Measurements from ENCODE around the gene BGN. TPM values are rescaled to one million over a fixed set of nuclear protein-coding genes. Genes with fewer than 3 reads are reported as not detected.

Gene BGN
- polyA plus RNA-seq, 3 donors: not detected

GRCh38 chrX:153481043-153481442, 13.7 kb upstream of the BGN start:
- H3K36me3 ChIP-seq (replicated peaks in 1 of 2; ENCODE audit: control insufficient read depth in 1 of 2, insufficient read depth in 2 of 2, low read length in 2 of 2): no peaks in the 10 kb centered on the region
- no peak overlapping the region for H2AFZ ChIP-seq (ENCODE audit: insufficient read depth, low read depth, low read length, poor library complexity, severe bottlenecking)
- H3K9me3 ChIP-seq (replicated peaks in 1 of 2; ENCODE audit: control insufficient read depth in 1 of 2, insufficient read depth in 1 of 2, low read length in 2 of 2): no peaks in the 10 kb centered on the region
- H3K27ac Mint-ChIP-seq: no peak overlapping the region
- H3K27me3 ChIP-seq (ENCODE audit: control insufficient read depth in 2 of 2, insufficient read depth in 2 of 2, low read length in 2 of 2): no peaks in the 10 kb centered on the region
- WGBS (ENCODE audit: insufficient coverage): 92% methylated on average over 4 of the region's 13 CpGs
- no peaks in the 10 kb centered on the region for H3K4me1 Mint-ChIP-seq
- H3K27me3 Mint-ChIP-seq (ENCODE audit: low read depth in 3 of 3): peaks cover under 1 to 12% (median 5%) of the 10 kb centered on the region in 3 donors
- TF ChIP-seq CTCF (IDR thresholded peaks at IDR 0.05): no peak
- intact Hi-C loops (cut with micrococcal nuclease): no loop called here
- no peak for DNase-seq
- no peaks in the 10 kb centered on the region for H3K4me1 ChIP-seq (ENCODE audit: control insufficient read depth in 1 of 2, insufficient read depth in 2 of 2, low read length in 2 of 2)
- peaks cover 0 to 2% (median 0%) of the 10 kb centered on the region in 7 donors for H3K9me3 Mint-ChIP-seq
- H3K27ac ChIP-seq (ENCODE audit: low read depth in 1 of 2, low read length in 2 of 2): no peak overlapping the region
- no peaks in the 10 kb centered on the region for H3K79me2 ChIP-seq (ENCODE audit: insufficient read depth, low read length)
- H3K4me3 ChIP-seq (replicated peaks in 1 of 3; ENCODE audit: low read depth in 2 of 3, low read length in 3 of 3): no peak overlapping the region
- H3K36me3 Mint-ChIP-seq: no peaks in the 10 kb centered on the region
- H3K4me2 ChIP-seq (replicated peaks; ENCODE audit: extremely low read depth, low read length, poor library complexity, severe bottlenecking): no peak overlapping the region
- no peak overlapping the region for H3K4me3 Mint-ChIP-seq
- no peak overlapping the region for H3K9ac ChIP-seq (ENCODE audit: insufficient read depth, low read length, poor library complexity, severe bottlenecking)
- H4K20me1 ChIP-seq (ENCODE audit: insufficient read depth, low read length): no peaks in the 10 kb centered on the region

GRCh38 chrX:153482376-153483015, 12.3 kb upstream of the BGN start:
- Histone ChIP-seq H3K9ac (ENCODE audit: insufficient read depth, low read length, poor library complexity, severe bottlenecking) (no peak overlapping the region), H2AFZ (ENCODE audit: insufficient read depth, low read depth, low read length, poor library complexity, severe bottlenecking) (no peak overlapping the region), H3K4me1 (ENCODE audit: control insufficient read depth in 1 of 2, insufficient read depth in 2 of 2, low read length in 2 of 2) (no peaks in the 10 kb centered on the region), H3K9me3 (replicated peaks in 1 of 2; ENCODE audit: control insufficient read depth in 1 of 2, insufficient read depth in 1 of 2, low read length in 2 of 2) (no peaks in the 10 kb centered on the region), H3K4me2 (replicated peaks; ENCODE audit: extremely low read depth, low read length, poor library complexity, severe bottlenecking) (no peak overlapping the region), H3K27me3 (ENCODE audit: control insufficient read depth in 2 of 2, insufficient read depth in 2 of 2, low read length in 2 of 2) (no peaks in the 10 kb centered on the region), H3K79me2 (ENCODE audit: insufficient read depth, low read length) (no peaks in the 10 kb centered on the region), H3K4me3 (replicated peaks in 1 of 3; ENCODE audit: low read depth in 2 of 3, low read length in 3 of 3) (no peak overlapping the region), H3K36me3 (replicated peaks in 1 of 2; ENCODE audit: control insufficient read depth in 1 of 2, insufficient read depth in 2 of 2, low read length in 2 of 2) (no peaks in the 10 kb centered on the region), H3K27ac (ENCODE audit: low read depth in 1 of 2, low read length in 2 of 2) (no peak overlapping the region), H4K20me1 (ENCODE audit: insufficient read depth, low read length) (no peaks in the 10 kb centered on the region)
- Mint-ChIP-seq H3K9me3 (peaks cover 0 to 2% (median 0%) of the 10 kb centered on the region in 7 donors), H3K4me1 (no peaks in the 10 kb centered on the region), H3K36me3 (no peaks in the 10 kb centered on the region), H3K27me3 (ENCODE audit: low read depth in 3 of 3) (peaks cover 0 to 9% (median 1%) of the 10 kb centered on the region in 3 donors), H3K27ac (no peak overlapping the region), H3K4me3 (no peak overlapping the region)
- intact Hi-C loops (cut with micrococcal nuclease): no loop called here
- TF ChIP-seq CTCF (IDR thresholded peaks at IDR 0.05): no peak
- no peak for DNase-seq
- 93% methylated on average over 9 of the region's 23 CpGs for WGBS (ENCODE audit: insufficient coverage)

All from CD14-positive monocyte (primary cell).